ENCODE results near the gene NEMP2.

NEMP2 gene

GRCh38 chr2:190457256-190457655 lies 77.3 kb downstream of the NEMP2 start:
- no peak for DNase-seq (ENCODE audit: low spot score)

- no peak for DNase-seq (ENCODE audit: low spot score)
Observed at GRCh38 chr2:190456833-190457232, 77.7 kb downstream of the NEMP2 start.

DNA sequence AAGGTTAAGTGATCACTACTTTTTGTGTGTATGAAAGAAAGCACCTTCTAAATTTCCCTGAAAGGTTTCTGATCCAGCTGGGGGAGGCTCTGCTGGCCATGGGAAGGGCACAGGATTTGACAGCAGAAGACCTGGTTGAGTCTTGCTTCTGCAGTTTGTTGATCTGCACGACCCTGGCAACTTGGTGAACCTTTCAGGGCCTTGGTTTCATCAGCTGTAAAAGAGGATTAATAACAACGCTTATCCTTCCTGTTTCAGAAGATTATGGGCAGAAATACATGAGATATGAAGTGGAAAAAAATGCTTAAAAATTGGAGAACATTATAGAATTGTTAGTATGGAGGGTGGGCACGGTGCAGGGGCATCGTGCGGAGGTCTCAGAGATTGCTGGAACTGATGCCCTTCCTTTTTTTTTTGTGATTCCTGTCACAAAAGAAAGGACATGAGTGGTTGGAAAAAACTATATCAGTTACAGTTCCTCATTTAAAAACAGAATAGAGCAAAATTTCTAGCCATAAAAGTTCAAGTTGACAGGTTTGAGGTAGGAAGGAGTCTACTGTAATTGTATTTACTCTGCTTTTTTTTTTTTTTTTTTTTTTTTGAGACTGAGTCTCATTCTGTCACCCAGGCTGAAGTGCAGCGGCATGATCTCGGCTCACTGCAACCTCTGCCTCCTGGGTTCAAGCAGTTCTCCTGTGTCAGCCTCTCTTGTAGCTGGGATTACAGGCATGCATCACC lies 79.0 kb downstream of the NEMP2 start:
- DNase-seq (ENCODE audit: low spot score), result no peak

DNA sequence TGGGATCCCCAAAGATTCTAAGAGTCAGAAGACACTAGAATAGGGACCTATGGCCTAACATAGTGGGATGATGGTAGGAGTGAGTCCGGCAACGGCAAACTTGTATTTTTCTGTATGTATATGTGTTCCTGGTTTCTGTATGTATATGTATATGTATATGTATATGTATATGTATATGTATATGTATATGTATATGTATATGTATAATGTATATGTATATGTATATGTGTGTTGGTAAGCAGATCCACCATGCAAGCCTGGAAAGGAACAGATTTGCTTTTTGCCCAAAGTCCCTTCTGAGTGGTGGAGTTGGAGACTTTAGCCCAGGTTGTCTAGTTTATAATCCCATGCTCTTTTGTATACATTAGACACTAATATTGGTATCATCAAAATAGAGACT lies 79.7 kb downstream of the NEMP2 start:
- DNase-seq (ENCODE audit: low spot score), result no peak

Measured in ecto neural progenitor cell (in vitro differentiated cells).